HCT116 (cell line): Measurements from ENCODE around the gene C1orf21. TPM values are rescaled to one million over a fixed set of nuclear protein-coding genes. Genes with fewer than 3 reads are reported as not detected.

ENCODE experiments used
- ATAC-seq: fragments of 200-7000 bp; cut with Tn5 transposase; 2 replicates; pipeline ENCODE4 v1.9.1; 2020; ENCODE audit warnings: mild to moderate bottlenecking, moderate library complexity
- BruUV-seq: library from RNA; stranded (reverse); fragments of 400-500 nt; replicated peaks from 2 replicates; lab custom pipeline; 2021; lab: Mats Ljungman, UMichigan
- CTCF ChIA-PET: fragments of 300-600 bp; sonication (Branson Sonifier 250); formaldehyde crosslinking; loops from one replicate; lab custom pipeline; 2021; ENCODE audit warnings: antibody characterized with exemption; lab: Charles Lee
- POLR2A ChIA-PET: fragments of 300-600, 350-600 bp; sonication (Branson Sonifier 250); formaldehyde crosslinking; loops from one replicate; lab custom pipeline; 2021; ENCODE audit warnings: antibody characterized with exemption; lab: Charles Lee
- RAD21 ChIA-PET, 2 experiments: fragments of 300-600 bp; sonication (Branson Sonifier 250); formaldehyde crosslinking; loops; one replicate each; lab custom pipeline; 2023; ENCODE audit warnings: low total read pairs in 2 of 2; ENCODE audit not compliant: uncharacterized antibody in 2 of 2, unreplicated experiment in 2 of 2, low non-redundant PET in 1 of 2; lab: Charles Lee
- DNase-seq: peaks from one replicate; pipeline ENCODE4 v3.0.0-alpha.2; 2010; ENCODE audit warnings: low read depth, low spot score
- H2AFZ ChIP-seq: fragments of 200-600 bp; shearing (Covaris generic), sonication (generic); 2 replicates; pipeline ENCODE4 v1.6.1; 2017; ENCODE audit warnings: low read depth, mixed run types, mixed read lengths, antibody characterized with exemption, low read length; ENCODE audit not compliant: poor library complexity, severe bottlenecking
- H3K27ac ChIP-seq: 2 replicates; pipeline ENCODE4 v1.5.1; 2012; ENCODE audit warnings: low read depth, low read length
- H3K27me3 ChIP-seq: fragments of 200-600 bp; sonication (generic); 2 replicates; pipeline ENCODE4 v1.6.1; 2016; ENCODE audit warnings: mixed run types, low read length, mixed read lengths; ENCODE audit not compliant: insufficient read depth
- H3K36me3 ChIP-seq, 2 experiments: fragments of 200-500 bp in 1 of 2; fragments of 200-600 bp in 1 of 2; sonication (Bioruptor generic) in 1 of 2; sonication (generic) in 1 of 2; 2 replicates each; pipeline versions ENCODE4 v1.5.1 to v1.6.1; 2014 to 2016; ENCODE audit warnings: low read length in 2 of 2, inconsistent platforms in 1 of 2, mixed read lengths in 1 of 2, mixed run types in 1 of 2; ENCODE audit not compliant: insufficient read depth in 2 of 2, control insufficient read depth in 1 of 2
- H3K4me1 ChIP-seq, 2 experiments: fragments of 200-600 bp in 1 of 2; sonication (generic) in 1 of 2; 2 replicates each; pipeline versions ENCODE4 v1.5.1 to v1.6.1; 2012 to 2017; ENCODE audit warnings: low read length in 2 of 2, inconsistent platforms in 1 of 2, mild to moderate bottlenecking in 1 of 2, mixed read lengths in 1 of 2, mixed run types in 1 of 2, moderate library complexity in 1 of 2; ENCODE audit not compliant: insufficient read depth in 2 of 2, control insufficient read depth in 1 of 2
- H3K4me2 ChIP-seq: fragments of 200-600 bp; sonication (generic); 2 replicates; pipeline ENCODE4 v1.6.1; 2017; ENCODE audit warnings: mixed run types, low read length, mixed read lengths
- H3K4me3 ChIP-seq, 2 experiments: fragments of 200-600 bp in 1 of 2; sonication (generic) in 1 of 2; replicated peaks in 1 of 2; 2 replicates each; pipeline ENCODE4 v1.5.1; 2011 to 2016; ENCODE audit warnings: low read length in 2 of 2, control low read depth in 1 of 2, low read depth in 1 of 2, mild to moderate bottlenecking in 1 of 2, mixed read lengths in 1 of 2, mixed run types in 1 of 2
- H3K79me2 ChIP-seq: fragments of 200-600 bp; sonication (generic); 2 replicates; pipeline ENCODE4 v1.6.1; 2017; ENCODE audit warnings: mild to moderate bottlenecking, mixed run types, low read length, moderate library complexity, mixed read lengths; ENCODE audit not compliant: insufficient read depth
- H3K9ac ChIP-seq: fragments of 200-600 bp; sonication (generic); 2 replicates; pipeline ENCODE4 v1.6.1; 2016; ENCODE audit warnings: low read length, mixed read lengths
- H3K9me2 ChIP-seq: fragments of 200-600 bp; sonication (generic), shearing (Covaris generic); 2 replicates; pipeline ENCODE4 v1.6.1; 2017; ENCODE audit warnings: mixed run types, mild to moderate bottlenecking, moderate library complexity; ENCODE audit not compliant: insufficient read depth
- H3K9me3 ChIP-seq, 2 experiments: fragments of 200-500 bp in 1 of 2; fragments of 200-600 bp in 1 of 2; sonication (Bioruptor generic) in 1 of 2; sonication (generic) in 1 of 2; 2 replicates each; pipeline ENCODE4 v1.6.1; 2014 to 2017; ENCODE audit warnings: low read length in 2 of 2, mixed read lengths in 2 of 2, inconsistent platforms in 1 of 2, low read depth in 1 of 2, mild to moderate bottlenecking in 1 of 2, mixed run types in 1 of 2, moderate library complexity in 1 of 2; ENCODE audit not compliant: control insufficient read depth in 1 of 2, insufficient read depth in 1 of 2
- H4K20me1 ChIP-seq: fragments of 200-600 bp; sonication (generic), shearing (Covaris generic); 2 replicates; pipeline ENCODE4 v1.6.1; 2017; ENCODE audit warnings: mixed run types, mild to moderate bottlenecking, moderate library complexity; ENCODE audit not compliant: insufficient read depth
- CBX3 ChIP-seq: IDR thresholded peaks from 2 replicates; pipeline ENCODE4 v1.6.1; 2012; ENCODE audit warnings: low read depth
- CEBPB ChIP-seq: IDR thresholded peaks from 2 replicates; pipeline ENCODE4 v1.6.1; 2012; ENCODE audit warnings: low read depth
- CTCF ChIP-seq, 3 experiments: fragments of 200-600 bp in 1 of 3; sonication (generic) in 1 of 3; IDR thresholded peaks in 2 of 3; conservative IDR thresholded peaks in 1 of 3; 2 replicates each; pipeline ENCODE4 v1.5.1; 2012 to 2017; ENCODE audit warnings: low read depth in 2 of 3, low read length in 2 of 3, antibody characterized with exemption in 1 of 3, borderline replicate concordance in 1 of 3, control low read depth in 1 of 3, mild to moderate bottlenecking in 1 of 3, mixed read lengths in 1 of 3, mixed run types in 1 of 3, moderate library complexity in 1 of 3; ENCODE audit not compliant: insufficient read depth in 1 of 3
- EGR1 ChIP-seq: IDR thresholded peaks from 2 replicates; pipeline ENCODE4 v1.6.1; 2012; ENCODE audit warnings: low read depth
- ELF1 ChIP-seq: IDR thresholded peaks from 2 replicates; pipeline ENCODE4 v1.6.1; 2012; ENCODE audit warnings: low read depth, borderline replicate concordance
- EZH2 ChIP-seq: fragments of 200-600 bp; sonication (generic); IDR thresholded peaks from 2 replicates; pipeline ENCODE4 v1.6.1; 2017; ENCODE audit warnings: antibody characterized with exemption, mixed run types
- FOSL1 ChIP-seq: IDR thresholded peaks from 2 replicates; pipeline ENCODE4 v1.6.1; 2012; ENCODE audit warnings: low read depth
- JUND ChIP-seq: IDR thresholded peaks from 2 replicates; pipeline ENCODE4 v1.6.1; 2012
- POLR2A ChIP-seq: IDR thresholded peaks from 2 replicates; pipeline ENCODE4 v1.7.0; 2011; ENCODE audit warnings: borderline replicate concordance; ENCODE audit not compliant: insufficient read depth, insufficient read length; ENCODE audit errors: extremely low read depth
- POLR2AphosphoS5 ChIP-seq: IDR thresholded peaks from 2 replicates; pipeline ENCODE4 v1.6.1; 2011; ENCODE audit warnings: mild to moderate bottlenecking, low read depth, low read length, moderate library complexity
- REST ChIP-seq: IDR thresholded peaks from 2 replicates; pipeline ENCODE4 v1.6.1; 2012; ENCODE audit warnings: low read depth
- SIN3A ChIP-seq: IDR thresholded peaks from 2 replicates; pipeline ENCODE4 v1.6.1; 2012; ENCODE audit warnings: low read depth
- SP1 ChIP-seq: IDR thresholded peaks from 2 replicates; pipeline ENCODE4 v1.6.1; 2012; ENCODE audit warnings: low read depth
- SRF ChIP-seq: IDR thresholded peaks from 2 replicates; pipeline ENCODE4 v1.6.1; 2012; ENCODE audit warnings: low read depth
- TCF7L2 ChIP-seq: IDR thresholded peaks from 2 replicates; pipeline ENCODE4 v1.7.0; 2011; ENCODE audit warnings: borderline replicate concordance, inconsistent platforms; ENCODE audit not compliant: insufficient read depth, insufficient read length; ENCODE audit errors: extremely low read depth
- ZBTB33 ChIP-seq: IDR thresholded peaks from 2 replicates; pipeline ENCODE4 v1.6.1; 2011; ENCODE audit warnings: mild to moderate bottlenecking, low read length, moderate library complexity; ENCODE audit not compliant: insufficient replicate concordance; ENCODE audit errors: extremely low read depth
- ZFX ChIP-seq: fragments of 450-650 bp; IDR thresholded peaks from 2 replicates; pipeline ENCODE4 v1.6.1; 2017
- ZNF274 ChIP-seq: fragments of 200-500 bp; sonication (Bioruptor generic); IDR thresholded peaks from 2 replicates; pipeline ENCODE4 v1.6.1; 2014; ENCODE audit warnings: mild to moderate bottlenecking, low read depth, low read length, inconsistent platforms
- intact Hi-C: fragments of 100-400 bp; cut with micrococcal nuclease; formaldehyde crosslinking; loops from 2 replicates; pipeline ENCODE4 v1.10.0; 2022
- total RNA-seq: library from RNA; stranded (reverse); gene quantifications from one replicate; pipeline ENCODE4 v1.2.1, GENCODE V29; 2021; ENCODE audit not compliant: unreplicated experiment

C1orf21 gene
- total RNA-seq, 1 experiment from 2014 or later = 8.9 TPM

GRCh38 chr1:184629266-184629665 is 242.4 kb downstream of the C1orf21 start (continued):
- TF ChIP-seq CTCF (IDR thresholded peaks at IDR 0.05 in 2 of 3, conservative IDR thresholded peaks at IDR 0.05 in 1 of 3; ENCODE audit: borderline replicate concordance in 1 of 3, insufficient read depth in 1 of 3, low read depth in 2 of 3, low read length in 2 of 3) (no peak), JUND (no peak), EGR1 (no peak), SRF (no peak), CEBPB (no peak), POLR2AphosphoS5 (no peak), ZFX (no peak), CBX3 (no peak), EZH2 (no peak), TCF7L2 (no peak), ELF1 (no peak)

- RAD21 ChIA-PET = no interaction called here
- intact Hi-C loops = no loop called here
- Histone ChIP-seq H3K9me3 (no peaks in the 10 kb centered on the region), H3K4me2 (no peak overlapping the region), H2AFZ (no peak overlapping the region), H3K4me1 (no peaks in the 10 kb centered on the region), H3K27me3 (no peaks in the 10 kb centered on the region), H3K27ac (no peak overlapping the region), H4K20me1 (no peaks in the 10 kb centered on the region), H3K4me3 (no peak overlapping the region), H3K79me2 (no peaks in the 10 kb centered on the region), H3K36me3 (no peaks in the 10 kb centered on the region), H3K9ac (no peak overlapping the region), H3K9me2 (no peaks in the 10 kb centered on the region)
- CTCF ChIA-PET = no interaction called here
- POLR2A ChIA-PET = no interaction called here
- BruUV-seq = no TSS peak
- DNase-seq (no peak), ATAC-seq (no peak)
- no peak for TF ChIP-seq ZNF274
- TF ChIP-seq FOSL1 = no peak
- no peak for TF ChIP-seq CBX3
- no peak for TF ChIP-seq SRF
- no peak for TF ChIP-seq ZFX
- no peak for TF ChIP-seq ZBTB33
- TF ChIP-seq SIN3A = no peak
- no peak for TF ChIP-seq POLR2AphosphoS5
- TF ChIP-seq EGR1 = no peak
- TF ChIP-seq SP1 = no peak
- TF ChIP-seq POLR2A = no peak
- TF ChIP-seq REST = no peak
- TF ChIP-seq ELF1 = no peak
These were observed 243.8 kb downstream of the C1orf21 start for GRCh38 chr1:184630679-184631060.
